Neuron (in vitro differentiated cells): ENCODE results near the gene TRMO.

Experiments used
- H2AFZ ChIP-seq: one replicate; pipeline ENCODE4 v1.6.1; 2013; ENCODE audit warnings: low read depth, mild to moderate bottlenecking, inconsistent platforms, low read length, moderate library complexity
- H3K27me3 ChIP-seq: one replicate; pipeline ENCODE4 v1.6.1; 2013; ENCODE audit warnings: low read length; ENCODE audit not compliant: insufficient read depth
- H3K36me3 ChIP-seq: one replicate; pipeline ENCODE4 v1.6.1; 2013; ENCODE audit warnings: low read length; ENCODE audit not compliant: insufficient read depth
- H3K4me1 ChIP-seq: one replicate; pipeline ENCODE4 v1.6.1; 2013; ENCODE audit warnings: low read length; ENCODE audit not compliant: insufficient read depth
- H3K4me3 ChIP-seq: 2 replicates; pipeline ENCODE4 v1.5.1; 2013; ENCODE audit warnings: mild to moderate bottlenecking, low read length, moderate library complexity
- H3K9me3 ChIP-seq: one replicate; pipeline ENCODE4 v1.6.1; 2013; ENCODE audit warnings: low read length

The TRMO gene

GRCh38 chr9:97908705-97909104 is 13.6 kb downstream of the TRMO start:
- no peak overlapping the region for H3K4me3 ChIP-seq
- no peaks in the 10 kb centered on the region for H3K27me3 ChIP-seq
- H2AFZ ChIP-seq = no peak overlapping the region
- H3K9me3 ChIP-seq = peaks cover 4% of the 10 kb centered on the region
- H3K36me3 ChIP-seq = peaks cover 44% of the 10 kb centered on the region
- no peaks in the 10 kb centered on the region for H3K4me1 ChIP-seq

- Histone ChIP-seq H3K4me3 (no peak overlapping the region), H2AFZ (no peak overlapping the region), H3K4me1 (no peaks in the 10 kb centered on the region), H3K36me3 (peaks cover 40% of the 10 kb centered on the region), H3K9me3 (peaks cover 4% of the 10 kb centered on the region), H3K27me3 (no peaks in the 10 kb centered on the region)
These were observed 14.7 kb downstream of the TRMO start for GRCh38 chr9:97907632-97908031.

- Histone ChIP-seq H2AFZ (no peak overlapping the region), H3K27me3 (no peaks in the 10 kb centered on the region), H3K36me3 (peaks cover 34% of the 10 kb centered on the region), H3K4me1 (no peaks in the 10 kb centered on the region), H3K4me3 (no peak overlapping the region), H3K9me3 (peaks cover 4% of the 10 kb centered on the region)
These were observed 15.3 kb downstream of the TRMO start for GRCh38 chr9:97907046-97907445.

GRCh38 chr9:97906236-97906831 is 16.0 kb downstream of the TRMO start:
- H3K9me3 ChIP-seq = peaks cover 4% of the 10 kb centered on the region

GRCh38 chr9:97905228-97905627 is 17.1 kb downstream of the TRMO start:
- Histone ChIP-seq H3K9me3 (peaks cover 4% of the 10 kb centered on the region), H3K36me3 (peaks cover 27% of the 10 kb centered on the region), H3K4me1 (no peaks in the 10 kb centered on the region), H2AFZ (no peak overlapping the region), H3K4me3 (no peak overlapping the region), H3K27me3 (no peaks in the 10 kb centered on the region)

More at GRCh38 chr9:97906236-97906831, 16.0 kb downstream of the TRMO start:
- H3K4me3 ChIP-seq = no peak overlapping the region
- H2AFZ ChIP-seq = no peak overlapping the region
- H3K36me3 ChIP-seq = peaks cover 31% of the 10 kb centered on the region
- H3K4me1 ChIP-seq = no peaks in the 10 kb centered on the region
- no peaks in the 10 kb centered on the region for H3K27me3 ChIP-seq

DNA sequence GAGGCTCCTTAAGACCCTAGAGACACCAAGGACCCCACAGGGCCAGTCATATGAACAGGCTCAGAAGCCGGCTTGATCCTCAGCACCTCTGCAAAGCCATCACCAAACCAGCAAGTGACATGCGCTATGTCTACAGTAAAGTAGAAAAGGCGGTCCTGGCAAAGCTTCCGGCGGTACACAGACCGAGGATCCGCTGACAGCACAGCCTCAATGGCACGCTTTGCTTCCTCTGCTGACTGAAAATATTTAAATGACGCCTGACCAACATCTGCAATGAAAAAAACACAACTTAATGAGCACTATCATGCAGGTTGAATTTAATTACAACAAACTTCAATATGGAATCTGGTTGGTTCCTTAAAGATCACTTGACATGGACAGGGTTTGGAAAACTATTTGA is 17.6 kb downstream of the TRMO start:
- Histone ChIP-seq H3K36me3 (peaks cover 22% of the 10 kb centered on the region), H3K4me1 (no peaks in the 10 kb centered on the region), H3K4me3 (no peak overlapping the region), H3K9me3 (peaks cover 4% of the 10 kb centered on the region), H2AFZ (no peak overlapping the region), H3K27me3 (no peaks in the 10 kb centered on the region)

DNA sequence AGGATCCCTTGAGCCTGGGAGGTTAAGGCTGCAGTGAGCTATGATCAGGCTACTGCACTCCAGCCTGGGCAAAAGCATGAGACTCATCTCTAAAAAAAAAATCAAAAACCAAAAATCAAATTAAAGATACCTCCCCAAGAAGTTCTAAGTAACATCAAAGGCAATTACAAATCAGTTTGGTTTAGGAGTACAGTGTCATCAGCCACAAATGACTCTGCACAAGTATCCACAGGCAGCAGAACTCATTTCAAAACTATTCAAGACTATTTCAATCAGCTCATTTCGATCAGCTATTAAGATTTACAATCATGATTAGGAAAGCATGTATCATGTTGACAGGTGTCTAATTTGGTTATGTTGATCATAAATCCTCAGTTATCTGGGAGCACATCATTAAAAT is 19.1 kb downstream of the TRMO start:
- H3K9me3 ChIP-seq = peaks cover 4% of the 10 kb centered on the region
- H2AFZ ChIP-seq = no peak overlapping the region
- H3K4me3 ChIP-seq = no peak overlapping the region
- no peaks in the 10 kb centered on the region for H3K27me3 ChIP-seq
- peaks cover 21% of the 10 kb centered on the region for H3K36me3 ChIP-seq
- H3K4me1 ChIP-seq = no peaks in the 10 kb centered on the region

GRCh38 chr9:97900738-97901565 is 21.3 kb downstream of the TRMO start:
- H3K9me3 ChIP-seq = peaks cover 4% of the 10 kb centered on the region
- H3K4me1 ChIP-seq = no peaks in the 10 kb centered on the region
- H3K36me3 ChIP-seq = peaks cover 17% of the 10 kb centered on the region
- H2AFZ ChIP-seq = no peak overlapping the region
- no peak overlapping the region for H3K4me3 ChIP-seq
- H3K27me3 ChIP-seq = no peaks in the 10 kb centered on the region

DNA sequence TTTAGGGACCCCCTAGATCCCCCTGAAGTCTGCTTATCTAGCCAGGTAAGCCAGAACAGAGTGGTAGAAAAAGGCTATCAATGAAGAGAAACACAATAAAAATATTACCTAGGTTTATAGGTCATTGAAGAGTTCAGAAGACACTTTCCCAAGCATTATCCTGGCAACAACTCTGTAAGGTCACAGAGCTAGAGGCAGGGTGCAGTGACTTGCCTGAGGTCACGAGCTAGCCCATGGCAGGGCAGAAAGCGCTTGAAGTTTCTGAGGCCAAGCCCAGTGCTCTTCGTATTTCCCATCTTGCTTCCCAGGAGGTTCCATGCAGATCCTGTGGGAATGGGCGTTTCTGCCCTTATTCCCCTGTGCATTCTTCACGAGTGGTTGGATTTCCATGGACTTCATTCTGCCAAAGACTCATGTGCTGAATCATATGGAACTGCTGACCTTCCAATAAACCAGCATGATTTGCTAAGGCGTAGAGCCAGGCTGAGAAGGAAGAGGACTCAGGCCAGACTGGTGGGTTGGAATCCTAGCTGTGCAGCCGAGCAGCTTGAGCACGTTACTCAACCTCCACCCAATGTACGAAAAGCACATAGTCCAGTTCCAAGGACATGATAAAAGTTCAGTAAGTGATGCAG is 22.1 kb downstream of the TRMO start:
- Histone ChIP-seq H3K36me3 (peaks cover 12% of the 10 kb centered on the region), H3K4me3 (no peak overlapping the region), H3K27me3 (no peaks in the 10 kb centered on the region), H3K4me1 (no peaks in the 10 kb centered on the region), H2AFZ (no peak overlapping the region), H3K9me3 (peaks cover 4% of the 10 kb centered on the region)

- H3K4me3 ChIP-seq = no peak overlapping the region
- H3K36me3 ChIP-seq = peaks cover 2% of the 10 kb centered on the region
These were observed 26.5 kb downstream of the TRMO start for GRCh38 chr9:97895695-97896332.

GRCh38 chr9:97895211-97895610 is 27.1 kb downstream of the TRMO start:
- H3K4me1 ChIP-seq = no peaks in the 10 kb centered on the region
- H3K4me3 ChIP-seq = no peak overlapping the region
- H3K27me3 ChIP-seq = no peaks in the 10 kb centered on the region
- H3K9me3 ChIP-seq = peaks cover 2% of the 10 kb centered on the region
- H3K36me3 ChIP-seq = no peaks in the 10 kb centered on the region
- H2AFZ ChIP-seq = no peak overlapping the region

More at GRCh38 chr9:97895695-97896332, 26.5 kb downstream of the TRMO start:
- Histone ChIP-seq H2AFZ (no peak overlapping the region), H3K9me3 (peaks cover 2% of the 10 kb centered on the region), H3K4me1 (no peaks in the 10 kb centered on the region), H3K27me3 (no peaks in the 10 kb centered on the region)

GRCh38 chr9:97892421-97892820 is 29.9 kb downstream of the TRMO start:
- H3K9me3 ChIP-seq = peaks cover 2% of the 10 kb centered on the region
- H2AFZ ChIP-seq = no peak overlapping the region
- no peaks in the 10 kb centered on the region for H3K27me3 ChIP-seq
- H3K4me3 ChIP-seq = no peak overlapping the region
- peaks cover 15% of the 10 kb centered on the region for H3K4me1 ChIP-seq
- H3K36me3 ChIP-seq = no peaks in the 10 kb centered on the region

GRCh38 chr9:97891736-97892135 is 30.6 kb downstream of the TRMO start:
- Histone ChIP-seq H3K27me3 (no peaks in the 10 kb centered on the region), H3K4me1 (peaks cover 18% of the 10 kb centered on the region), H3K4me3 (no peak overlapping the region), H2AFZ (no peak overlapping the region), H3K36me3 (no peaks in the 10 kb centered on the region), H3K9me3 (peaks cover 2% of the 10 kb centered on the region)
